T1000 (cell line): Measurements from ENCODE around the gene CDH6.
"Not testable (repeated sequence)": the region's sequence is repeated elsewhere in the genome, so short reads cannot be mapped to it uniquely, and the experiment has no call there.

Experiments
- DNase-seq: peaks from one replicate; lab custom pipeline; 2025; ENCODE audit warnings: mixed read lengths; lab: John Stamatoyannopoulos, UW

The CDH6 gene

GRCh38 chr5:31328040-31328733 lies 134.7 kb downstream of the CDH6 start:
- no peak for DNase-seq

GRCh38 chr5:31329715-31330114 lies 136.2 kb downstream of the CDH6 start:
- no peak for DNase-seq

GRCh38 chr5:31332160-31332559 lies 138.7 kb downstream of the CDH6 start:
- no peak for DNase-seq

GRCh38 chr5:31333475-31333874 lies 140.0 kb downstream of the CDH6 start:
- no peak for DNase-seq

- DNase-seq = no peak
Observed at GRCh38 chr5:31334061-31334860, 140.8 kb downstream of the CDH6 start.

GRCh38 chr5:31335456-31335855 lies 142.0 kb downstream of the CDH6 start:
- DNase-seq = no peak

GRCh38 chr5:31343946-31344345 lies 150.5 kb downstream of the CDH6 start:
- DNase-seq = no peak

GRCh38 chr5:31346896-31347551 lies 153.5 kb downstream of the CDH6 start:
- DNase-seq = peak; percentile 18

- DNase-seq = no peak
Observed at GRCh38 chr5:31347552-31347905, 154.0 kb downstream of the CDH6 start.

GRCh38 chr5:31350395-31350794 lies 156.9 kb downstream of the CDH6 start:
- DNase-seq = no peak

- no peak for DNase-seq
Observed at GRCh38 chr5:31355337-31355736, 161.9 kb downstream of the CDH6 start.

- no peak for DNase-seq
Observed at GRCh38 chr5:31357038-31357437, 163.6 kb downstream of the CDH6 start.

- DNase-seq = no peak
Observed at GRCh38 chr5:31359839-31360238, 166.4 kb downstream of the CDH6 start.

- DNase-seq = peak; percentile 44
Observed at GRCh38 chr5:31361234-31361633, 167.7 kb downstream of the CDH6 start.

GRCh38 chr5:31361704-31362528 lies 168.4 kb downstream of the CDH6 start:
- DNase-seq = not testable (repeated sequence)

GRCh38 chr5:31362529-31362900 lies 169.0 kb downstream of the CDH6 start:
- DNase-seq = no peak

- DNase-seq = no peak
Observed at GRCh38 chr5:31362931-31363568, 169.6 kb downstream of the CDH6 start.

- peak; percentile 18 for DNase-seq
Observed at GRCh38 chr5:31364881-31365636, 171.6 kb downstream of the CDH6 start.

- DNase-seq = no peak
Observed at GRCh38 chr5:31365776-31366175, 172.3 kb downstream of the CDH6 start.

GRCh38 chr5:31366941-31367340 lies 173.5 kb downstream of the CDH6 start:
- no peak for DNase-seq

GRCh38 chr5:31372124-31372523 lies 178.6 kb downstream of the CDH6 start:
- no peak for DNase-seq
